ENCODE data around the gene STXBP1.

DNA sequence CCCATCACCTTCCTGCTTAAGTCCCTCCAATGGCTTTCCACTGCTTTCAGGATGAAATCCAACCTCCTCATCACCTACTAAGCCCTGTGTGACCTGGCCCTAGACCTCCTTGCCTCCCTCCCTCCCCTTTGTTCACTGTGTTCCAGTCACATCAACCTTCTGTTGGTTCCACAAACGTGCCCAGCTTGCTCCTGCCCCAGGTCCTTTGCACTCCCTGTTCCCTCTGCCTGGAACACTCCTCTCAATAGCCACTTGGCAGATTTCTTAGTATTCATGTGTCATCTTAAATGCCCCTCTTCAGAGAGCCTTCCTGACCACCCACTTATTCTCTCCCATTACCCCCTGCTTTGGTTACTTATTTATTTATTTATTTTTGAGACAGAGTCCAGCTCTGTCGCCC, 24.1 kb upstream of the STXBP1 start:
- TF ChIP-seq, protein P1, sequence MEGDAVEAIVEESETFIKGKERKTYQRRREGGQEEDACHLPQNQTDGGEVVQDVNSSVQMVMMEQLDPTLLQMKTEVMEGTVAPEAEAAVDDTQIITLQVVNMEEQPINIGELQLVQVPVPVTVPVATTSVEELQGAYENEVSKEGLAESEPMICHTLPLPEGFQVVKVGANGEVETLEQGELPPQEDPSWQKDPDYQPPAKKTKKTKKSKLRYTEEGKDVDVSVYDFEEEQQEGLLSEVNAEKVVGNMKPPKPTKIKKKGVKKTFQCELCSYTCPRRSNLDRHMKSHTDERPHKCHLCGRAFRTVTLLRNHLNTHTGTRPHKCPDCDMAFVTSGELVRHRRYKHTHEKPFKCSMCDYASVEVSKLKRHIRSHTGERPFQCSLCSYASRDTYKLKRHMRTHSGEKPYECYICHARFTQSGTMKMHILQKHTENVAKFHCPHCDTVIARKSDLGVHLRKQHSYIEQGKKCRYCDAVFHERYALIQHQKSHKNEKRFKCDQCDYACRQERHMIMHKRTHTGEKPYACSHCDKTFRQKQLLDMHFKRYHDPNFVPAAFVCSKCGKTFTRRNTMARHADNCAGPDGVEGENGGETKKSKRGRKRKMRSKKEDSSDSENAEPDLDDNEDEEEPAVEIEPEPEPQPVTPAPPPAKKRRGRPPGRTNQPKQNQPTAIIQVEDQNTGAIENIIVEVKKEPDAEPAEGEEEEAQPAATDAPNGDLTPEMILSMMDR (IDR thresholded peaks at IDR 0.05): no peak
- no peak for TF ChIP-seq POLR2A (IDR thresholded peaks at IDR 0.05)

Measured in esophagus squamous epithelium (tissue), 4 donors.